Ishikawa (cell line): ENCODE measurements around the gene ZNF408.

Experiments
- CEBPB ChIP-seq: IDR thresholded peaks from 2 replicates; pipeline ENCODE4 v1.6.1; 2012
- CREB1 ChIP-seq: IDR thresholded peaks from 2 replicates; pipeline ENCODE4 v1.6.1; 2012; ENCODE audit warnings: low read depth
- EGR1 ChIP-seq: IDR thresholded peaks from 2 replicates; pipeline ENCODE4 v1.6.1; 2012
- EP300 ChIP-seq: IDR thresholded peaks from 2 replicates; pipeline ENCODE4 v1.6.1; 2012; ENCODE audit warnings: borderline replicate concordance
- MAX ChIP-seq: IDR thresholded peaks from 2 replicates; pipeline ENCODE4 v1.6.1; 2012
- NFIC ChIP-seq: IDR thresholded peaks from 2 replicates; pipeline ENCODE4 v1.6.1; 2012
- RAD21 ChIP-seq: IDR thresholded peaks from 2 replicates; pipeline ENCODE4 v1.6.1; 2012; ENCODE audit warnings: low read depth
- REST ChIP-seq: IDR thresholded peaks from 2 replicates; pipeline ENCODE4 v1.6.1; 2012; ENCODE audit warnings: low read depth, mild to moderate bottlenecking
- TAF1 ChIP-seq: IDR thresholded peaks from 2 replicates; pipeline ENCODE4 v1.6.1; 2012; ENCODE audit warnings: low read depth, mild to moderate bottlenecking
- TCF12 ChIP-seq: IDR thresholded peaks from 2 replicates; pipeline ENCODE4 v1.6.1; 2012; ENCODE audit warnings: low read depth
- TEAD4 ChIP-seq: IDR thresholded peaks from 2 replicates; pipeline ENCODE4 v1.6.1; 2012
- USF1 ChIP-seq: IDR thresholded peaks from 2 replicates; pipeline ENCODE4 v1.6.1; 2012
- YY1 ChIP-seq: IDR thresholded peaks from 2 replicates; pipeline ENCODE4 v1.6.1; 2012; ENCODE audit warnings: low read depth
- ZBTB7A ChIP-seq: IDR thresholded peaks from 2 replicates; pipeline ENCODE4 v1.6.1; 2012; ENCODE audit warnings: low read depth

- TF ChIP-seq CEBPB (no peak), EP300 (no peak), REST (no peak), YY1 (no peak), TAF1 (no peak), TCF12 (no peak), MAX (no peak), EGR1 (no peak), ZBTB7A (no peak), USF1 (no peak), NFIC (no peak), TEAD4 (no peak), RAD21 (no peak), CREB1 (no peak)
Observed at GRCh38 chr11:46722566-46723358, 21.9 kb downstream of the ZNF408 start.
